Aorta (tissue), 5 donors: ENCODE measurements around the gene CKMT2. TPM values are rescaled to one million over a fixed set of nuclear protein-coding genes. Genes with fewer than 3 reads are reported as not detected.

Source experiments
- ATAC-seq: fragments of 200-7000 bp; cut with Tn5 transposase; one replicate; pipeline ENCODE4 v1.9.1; 2022; ENCODE audit warnings: moderate library complexity; ENCODE audit not compliant: low FRiP score
- DNase-seq, 2 donors: peaks; one replicate each; pipeline ENCODE4 v3.0.0-alpha.2; 2020
- H3K27ac ChIP-seq, 2 donors: one replicate each; pipeline ENCODE4 v1.5.1; 2013; ENCODE audit warnings: low read length in 2 of 2, mild to moderate bottlenecking in 2 of 2, moderate library complexity in 2 of 2, control low read depth in 1 of 2, inconsistent platforms in 1 of 2, low read depth in 1 of 2
- H3K27me3 ChIP-seq, 2 donors: one replicate each; pipeline ENCODE4 v1.6.1; 2013; ENCODE audit warnings: control low read depth in 1 of 2, low read length in 1 of 2, mild to moderate bottlenecking in 1 of 2, moderate library complexity in 1 of 2; ENCODE audit not compliant: insufficient read depth in 2 of 2, control insufficient read depth in 1 of 2
- H3K36me3 ChIP-seq, 2 donors: one replicate each; pipeline ENCODE4 v1.6.1; 2013; ENCODE audit warnings: control low read depth in 1 of 2, low read length in 1 of 2, mild to moderate bottlenecking in 1 of 2; ENCODE audit not compliant: insufficient read depth in 2 of 2, control insufficient read depth in 1 of 2
- H3K4me1 ChIP-seq, 2 donors: one replicate each; pipeline ENCODE4 v1.6.1; 2013; ENCODE audit warnings: low read length in 2 of 2, control low read depth in 1 of 2, mild to moderate bottlenecking in 1 of 2, moderate library complexity in 1 of 2; ENCODE audit not compliant: insufficient read depth in 2 of 2, control insufficient read depth in 1 of 2
- H3K4me3 ChIP-seq, 2 donors: one replicate each; pipeline ENCODE4 v1.5.1; 2013; ENCODE audit warnings: low read length in 2 of 2, control low read depth in 1 of 2, mild to moderate bottlenecking in 1 of 2
- H3K9me3 ChIP-seq: one replicate; pipeline ENCODE4 v1.6.1; 2013; ENCODE audit warnings: mild to moderate bottlenecking, low read length; ENCODE audit not compliant: control insufficient read depth
- WGBS, 2 donors: extraction: QIAGEN DNeasy Blood & Tissue Kit; methylation state at CpG; one replicate each; pipeline ENCODE4 v1.1.7; 2013; 5-methylcytosine and 5-hydroxymethylcytosine counted together
- intact Hi-C, 2 donors: fragments of 100-400 bp; cut with DNase I; formaldehyde crosslinking; loops; one replicate each; pipeline versions ENCODE4 v1.14.2 to v1.15.0; 2022
- long read RNA-seq, 2 donors: library from polyadenylated mRNA; unstranded; transcript quantifications; one replicate each; pipeline ENCODE4 v2.0.0, GENCODE V29; 2020 to 2021
- polyA plus RNA-seq, 2 donors: library from polyadenylated mRNA; stranded (reverse); fragments of 200-250 nt; gene quantifications; one replicate each; pipeline ENCODE4 v1.2.3, GENCODE V29; 2013
- total RNA-seq, 2 donors: library from RNA; stranded (reverse); fragmentation: NEBNext Ultra II Directional; extraction: Animal tissue kit (Norgen Biotek cat#: 25700); gene quantifications; one replicate each; pipeline ENCODE4 v1.2.1, GENCODE V29; 2021
- donor health status: healthy with polysubstance abuse.
- donor health status: Bipolar disorder and iron deficiency.
- donor health status: DM: no; HTN: no; CAD: no.
- donor health status: DM: no; HTN: no; CAD: no.
- donor health status: DM: yes; HTN: yes; CAD: no.

CKMT2 gene
- total RNA-seq (10 to 100 TPM; 24.1 to 29.3 TPM), polyA plus RNA-seq (1 to 10 TPM; 5.4 to 5.8 TPM)
- long read RNA-seq, donor 1, transcript CKMT2-201 (10 exons, 1,512 nt), result major isoform, 8 of 30 reads
- long read RNA-seq, donor 1, partial matches to known transcripts, result 9 of 30 reads
- long read RNA-seq, donor 1, other reads (novel, unspliced or antisense), result 10 of 30 reads
- long read RNA-seq, donor 2, partial matches to known transcripts, result 1 of 14 reads
- long read RNA-seq, donor 2, other reads (novel, unspliced or antisense), result 7 of 14 reads

- intact Hi-C loops, result loop anchor here (2.0 to 10.0 kb wide), 4 partner anchors 68 to 622 kb away; partner anchors contain the start of genes ZCCHC9 (in 2 of the 2) and SSBP2 (in 1 of the 2)
- Histone ChIP-seq H3K27me3 (no peaks in the 10 kb centered on the region), H3K27ac (peak within 1 kb of the TSS; percentile 73 to 92), H3K4me3 (peak within 1 kb of the TSS; percentile 5 to 29), H3K9me3 (no peaks in the 10 kb centered on the region), H3K36me3 (no peaks in the 10 kb centered on the region), H3K4me1 (no peaks in the 10 kb centered on the region)
- DNase-seq (peak; percentile 90 to 94), ATAC-seq (peak; percentile 90)
- 2 to 3% methylated on average over 28 of the region's 28 CpGs for WGBS, 2 donors
These were observed at the start of gene CKMT2 for GRCh38 chr5:81233080-81233634. TSS of gene CKMT2 (plus strand) at chr5:81233322. CDS start at chr5:81251133, 17,811 bp downstream.

- Histone ChIP-seq H3K27me3 (no peaks in the 10 kb centered on the region), H3K4me1 (no peaks in the 10 kb centered on the region), H3K27ac (no peak overlapping the region), H3K4me3 (no peak overlapping the region), H3K36me3 (no peaks in the 10 kb centered on the region), H3K9me3 (no peaks in the 10 kb centered on the region)
- ATAC-seq (no peak), DNase-seq (no peak)
- 82 to 84% methylated on average over 11 of the region's 11 CpGs for WGBS, 2 donors
- intact Hi-C loops, result no loop called here
These were observed 49.0 kb upstream of the CKMT2 start for GRCh38 chr5:81183811-81184748.

GRCh38 chr5:81184749-81185110 is 48.4 kb upstream of the CKMT2 start:
- DNase-seq (no peak), ATAC-seq (no peak)
- H3K36me3 ChIP-seq, result no peaks in the 10 kb centered on the region
- intact Hi-C loops, result no loop called here
- WGBS, 2 donors, result 83 to 87% methylated on average over 6 of the region's 6 CpGs
- H3K27ac ChIP-seq, result no peak overlapping the region
- no peaks in the 10 kb centered on the region for H3K4me1 ChIP-seq
- no peaks in the 10 kb centered on the region for H3K27me3 ChIP-seq
- no peaks in the 10 kb centered on the region for H3K9me3 ChIP-seq
- no peak overlapping the region for H3K4me3 ChIP-seq

GRCh38 chr5:81187885-81188284 is 45.2 kb upstream of the CKMT2 start:
- DNase-seq, result no peak
- Histone ChIP-seq H3K36me3 (no peaks in the 10 kb centered on the region), H3K27ac (no peak overlapping the region), H3K4me3 (no peak overlapping the region), H3K27me3 (no peaks in the 10 kb centered on the region), H3K9me3 (no peaks in the 10 kb centered on the region), H3K4me1 (no peaks in the 10 kb centered on the region)
- ATAC-seq, result no peak
- intact Hi-C loops, result no loop called here
- 40 to 44% methylated on average over 6 of the region's 6 CpGs for WGBS, 2 donors

GRCh38 chr5:81188962-81189361 is 44.2 kb upstream of the CKMT2 start:
- no peaks in the 10 kb centered on the region for H3K4me1 ChIP-seq
- no peak overlapping the region for H3K27ac ChIP-seq
- DNase-seq (no peak), ATAC-seq (no peak)
- H3K27me3 ChIP-seq, result no peaks in the 10 kb centered on the region
- WGBS, 2 donors, result 73 to 76% methylated on average over 6 of the region's 6 CpGs
- no peaks in the 10 kb centered on the region for H3K9me3 ChIP-seq
- no peaks in the 10 kb centered on the region for H3K36me3 ChIP-seq
- H3K4me3 ChIP-seq, result no peak overlapping the region
- intact Hi-C loops, result no loop called here

- H3K9me3 ChIP-seq, result no peaks in the 10 kb centered on the region
- H3K27me3 ChIP-seq, result no peaks in the 10 kb centered on the region
- no peak for ATAC-seq
- intact Hi-C loops, result loop anchor here in 1 of 2 donors (10.0 kb wide), 1 partner anchor 505 kb away; no protein-coding TSS in a partner anchor
- H3K27ac ChIP-seq, result no peak overlapping the region
- DNase-seq, result no peak
- no peaks in the 10 kb centered on the region for H3K4me1 ChIP-seq
- 86 to 88% methylated on average over 14 of the region's 14 CpGs for WGBS, 2 donors
- no peaks in the 10 kb centered on the region for H3K36me3 ChIP-seq
- no peak overlapping the region for H3K4me3 ChIP-seq
These were observed 43.1 kb upstream of the CKMT2 start for GRCh38 chr5:81189875-81190498.

- 88 to 92% methylated on average over 9 of the region's 9 CpGs for WGBS, 2 donors
- Histone ChIP-seq H3K27ac (no peak overlapping the region), H3K27me3 (no peaks in the 10 kb centered on the region), H3K9me3 (no peaks in the 10 kb centered on the region), H3K4me1 (no peaks in the 10 kb centered on the region), H3K36me3 (no peaks in the 10 kb centered on the region), H3K4me3 (no peak overlapping the region)
- DNase-seq (no peak), ATAC-seq (no peak)
- intact Hi-C loops, result loop anchor here in 1 of 2 donors (10.0 kb wide), 1 partner anchor 507 kb away; no protein-coding TSS in a partner anchor
These were observed 41.3 kb upstream of the CKMT2 start for GRCh38 chr5:81191726-81192372.

GRCh38 chr5:81192373-81192750 is 40.8 kb upstream of the CKMT2 start:
- Histone ChIP-seq H3K9me3 (no peaks in the 10 kb centered on the region), H3K4me3 (no peak overlapping the region), H3K4me1 (no peaks in the 10 kb centered on the region), H3K27ac (no peak overlapping the region), H3K27me3 (no peaks in the 10 kb centered on the region), H3K36me3 (no peaks in the 10 kb centered on the region)
- intact Hi-C loops, result loop anchor here in 1 of 2 donors (10.0 kb wide), 1 partner anchor 508 kb away; no protein-coding TSS in a partner anchor
- 67 to 70% methylated on average over 8 of the region's 8 CpGs for WGBS, 2 donors
- ATAC-seq (no peak), DNase-seq (no peak)
